NT2/D1 (cell line): Measurements from ENCODE around the gene LRRC23.
"Not testable (repeated sequence)": the region's sequence is repeated elsewhere in the genome, so short reads cannot be mapped to it uniquely, and the experiment has no call there.

Experiments
- DNase-seq: peaks from one replicate; pipeline ENCODE4 v3.0.0-alpha.2; 2011; ENCODE audit warnings: low read depth, low spot score
- H3K27me3 ChIP-seq: 2 replicates; pipeline ENCODE4 v1.6.0; 2011; ENCODE audit warnings: mild to moderate bottlenecking; ENCODE audit not compliant: insufficient read length, insufficient read depth
- H3K36me3 ChIP-seq: 2 replicates; pipeline ENCODE4 v1.6.1; 2011; ENCODE audit warnings: mild to moderate bottlenecking, low read length, mixed read lengths; ENCODE audit not compliant: insufficient read depth, insufficient read length
- H3K4me1 ChIP-seq: 2 replicates; pipeline ENCODE4 v1.5.1; 2011; ENCODE audit not compliant: insufficient read depth, insufficient read length
- H3K4me3 ChIP-seq: 2 replicates; pipeline ENCODE4 v1.5.1; 2011; ENCODE audit warnings: low read depth; ENCODE audit not compliant: insufficient read length
- H3K9ac ChIP-seq: 2 replicates; pipeline ENCODE4 v1.6.0; 2011; ENCODE audit warnings: low read depth; ENCODE audit not compliant: insufficient read length
- H3K9me3 ChIP-seq: 2 replicates; pipeline ENCODE4 v1.5.1; 2011; ENCODE audit warnings: mild to moderate bottlenecking, low read length; ENCODE audit not compliant: insufficient read depth
- SUZ12 ChIP-seq: IDR thresholded peaks from 2 replicates; pipeline ENCODE4 v1.6.1; 2011; ENCODE audit not compliant: insufficient read length, insufficient read depth; ENCODE audit errors: extremely low read depth
- YY1 ChIP-seq: IDR thresholded peaks from 2 replicates; pipeline ENCODE4 v1.6.1; 2011; ENCODE audit not compliant: insufficient read length, insufficient read depth
- ZNF274 ChIP-seq: IDR thresholded peaks from 2 replicates; pipeline ENCODE4 v1.6.1; 2011; ENCODE audit warnings: mild to moderate bottlenecking, low read depth, low read length

The LRRC23 gene

DNA sequence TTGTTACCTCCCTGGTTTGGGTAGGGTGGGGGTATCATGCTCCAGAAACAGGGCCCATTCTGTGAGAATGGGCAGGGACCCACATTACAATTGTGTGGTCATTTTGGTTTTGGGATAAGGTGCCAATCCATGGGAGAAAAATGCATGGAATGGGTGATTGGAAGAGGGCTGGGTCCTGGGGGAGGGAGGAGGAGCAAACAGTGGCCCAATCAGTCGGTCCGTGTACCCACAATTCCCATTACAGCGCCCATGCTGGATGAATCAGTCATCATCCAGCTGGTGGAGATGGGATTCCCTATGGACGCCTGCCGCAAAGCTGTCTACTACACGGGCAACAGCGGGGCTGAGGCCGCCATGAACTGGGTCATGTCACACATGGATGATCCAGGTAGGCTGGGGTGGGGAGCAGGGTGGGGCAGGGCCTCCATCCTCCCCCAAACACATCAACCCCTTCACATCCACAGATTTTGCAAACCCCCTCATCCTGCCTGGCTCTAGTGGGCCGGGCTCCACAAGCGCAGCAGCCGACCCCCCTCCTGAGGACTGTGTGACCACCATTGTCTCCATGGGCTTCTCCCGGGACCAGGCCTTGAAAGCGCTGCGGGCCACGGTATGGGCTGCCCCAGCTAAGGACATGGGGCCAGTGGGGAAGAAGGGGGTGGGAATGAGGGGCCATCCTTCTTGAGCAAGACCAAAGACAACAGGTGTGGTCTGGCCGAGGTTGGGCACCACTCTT lies 40.9 kb upstream of the LRRC23 start:
- Histone ChIP-seq H3K4me3 (no peak overlapping the region), H3K9ac (no peak overlapping the region), H3K27me3 (no peaks in the 10 kb centered on the region), H3K36me3 (peaks cover 84% of the 10 kb centered on the region), H3K9me3 (no peaks in the 10 kb centered on the region), H3K4me1 (peaks cover 12% of the 10 kb centered on the region)
- TF ChIP-seq SUZ12 (no peak), ZNF274 (no peak), YY1 (no peak)
- DNase-seq: no peak

DNA sequence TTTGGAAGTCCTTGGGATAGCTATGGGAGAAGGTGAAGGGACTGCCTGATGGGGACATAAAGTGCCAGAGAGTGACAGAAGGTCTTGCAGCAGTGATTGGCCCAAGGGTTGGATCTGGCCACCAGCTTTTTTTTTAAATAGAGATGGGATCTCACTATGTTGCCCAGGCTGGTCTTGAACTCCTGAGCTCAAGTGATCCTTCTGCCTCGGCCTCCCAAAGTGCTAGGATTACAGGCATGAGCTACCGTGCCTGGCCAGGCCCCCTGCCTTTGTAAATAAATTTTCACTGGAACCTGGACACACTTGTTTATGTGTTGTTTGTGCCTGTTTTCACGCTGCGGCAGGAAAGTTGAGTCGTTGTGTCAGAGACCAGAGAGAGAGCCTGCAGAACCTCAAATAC lies 39.3 kb upstream of the LRRC23 start:
- Histone ChIP-seq H3K36me3 (peaks cover 86% of the 10 kb centered on the region), H3K4me1 (peaks cover 25% of the 10 kb centered on the region)
- H3K9me3 ChIP-seq, DNase-seq, H3K27me3 ChIP-seq, H3K4me3 ChIP-seq, H3K9ac ChIP-seq: not testable (repeated sequence)

DNA sequence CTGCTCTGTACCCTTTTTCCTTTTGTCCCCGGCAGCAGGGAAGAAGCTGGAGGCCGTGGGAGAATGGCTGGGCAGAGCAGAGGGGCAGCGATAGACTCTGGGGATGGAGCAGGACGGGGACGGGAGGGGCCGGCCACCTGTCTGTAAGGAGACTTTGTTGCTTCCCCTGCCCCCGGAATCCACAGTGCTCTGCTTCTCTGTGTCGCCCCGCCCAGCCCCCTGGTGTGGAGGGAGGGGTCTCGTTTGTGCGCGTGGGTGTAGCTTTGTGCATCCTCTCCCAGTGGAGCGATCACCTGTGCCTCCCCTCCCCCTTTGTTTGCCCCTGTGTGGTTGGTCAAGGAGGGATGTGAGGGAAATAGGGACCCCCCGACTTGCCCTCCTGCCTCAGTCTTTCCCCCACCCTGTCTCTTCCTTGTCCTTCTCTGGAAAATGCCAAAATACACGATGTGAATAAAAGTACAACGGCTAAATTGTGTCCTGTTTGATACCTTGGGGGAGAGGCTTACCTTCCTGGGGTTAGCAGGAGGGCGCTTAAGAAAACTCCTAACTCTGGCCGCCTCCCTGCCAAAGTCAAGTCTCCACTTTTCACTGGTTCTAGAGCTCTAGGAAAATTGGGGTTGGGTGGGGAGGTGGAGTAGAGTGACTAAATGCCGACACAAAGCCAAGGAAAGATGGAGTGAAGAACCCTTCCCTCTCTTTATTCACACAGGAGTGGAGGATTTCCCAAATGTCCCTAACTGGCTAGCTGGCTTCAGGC lies 38.3 kb upstream of the LRRC23 start:
- Histone ChIP-seq H3K36me3 (peaks cover 86% of the 10 kb centered on the region), H3K27me3 (no peaks in the 10 kb centered on the region), H3K9me3 (no peaks in the 10 kb centered on the region), H3K4me3 (peak overlapping the region; percentile 35), H3K4me1 (peaks cover 31% of the 10 kb centered on the region), H3K9ac (peak overlapping the region; percentile 67)
- TF ChIP-seq SUZ12 (no peak), ZNF274 (no peak), YY1 (no peak)
- DNase-seq: no peak

DNA sequence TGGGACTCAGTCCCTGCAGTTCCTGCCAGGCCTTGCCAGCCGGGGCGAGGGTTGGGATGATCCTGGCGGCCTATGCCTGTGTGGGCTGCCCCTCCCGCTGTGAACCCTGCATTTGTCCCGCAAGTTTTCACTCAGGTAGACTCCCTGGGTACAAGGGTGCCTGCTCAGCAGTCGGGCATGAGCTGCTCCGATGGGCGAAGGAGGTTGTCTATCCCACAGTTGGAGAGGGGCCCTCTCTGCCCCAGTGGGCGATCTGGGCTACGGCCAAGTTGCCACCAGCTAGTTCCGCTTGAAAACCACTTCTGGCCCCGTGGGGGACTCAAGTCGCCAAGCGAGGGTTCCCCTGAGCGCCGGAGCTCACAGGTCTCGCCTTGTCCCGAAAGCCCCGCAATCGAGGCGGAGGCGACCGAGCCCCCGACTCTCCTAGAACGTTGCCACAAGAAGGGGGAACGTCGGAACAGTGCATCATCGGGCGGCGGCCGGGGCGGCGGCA lies 37.7 kb upstream of the LRRC23 start:
- peaks cover 37% of the 10 kb centered on the region for H3K4me1 ChIP-seq
- H3K9ac ChIP-seq: peak overlapping the region; percentile 67
- no peak for TF ChIP-seq YY1
- no peak for TF ChIP-seq ZNF274
- H3K27me3 ChIP-seq: no peaks in the 10 kb centered on the region
- DNase-seq: no peak
- H3K4me3 ChIP-seq: peak overlapping the region; percentile 35
- H3K36me3 ChIP-seq: peaks cover 86% of the 10 kb centered on the region
- no peaks in the 10 kb centered on the region for H3K9me3 ChIP-seq

DNA sequence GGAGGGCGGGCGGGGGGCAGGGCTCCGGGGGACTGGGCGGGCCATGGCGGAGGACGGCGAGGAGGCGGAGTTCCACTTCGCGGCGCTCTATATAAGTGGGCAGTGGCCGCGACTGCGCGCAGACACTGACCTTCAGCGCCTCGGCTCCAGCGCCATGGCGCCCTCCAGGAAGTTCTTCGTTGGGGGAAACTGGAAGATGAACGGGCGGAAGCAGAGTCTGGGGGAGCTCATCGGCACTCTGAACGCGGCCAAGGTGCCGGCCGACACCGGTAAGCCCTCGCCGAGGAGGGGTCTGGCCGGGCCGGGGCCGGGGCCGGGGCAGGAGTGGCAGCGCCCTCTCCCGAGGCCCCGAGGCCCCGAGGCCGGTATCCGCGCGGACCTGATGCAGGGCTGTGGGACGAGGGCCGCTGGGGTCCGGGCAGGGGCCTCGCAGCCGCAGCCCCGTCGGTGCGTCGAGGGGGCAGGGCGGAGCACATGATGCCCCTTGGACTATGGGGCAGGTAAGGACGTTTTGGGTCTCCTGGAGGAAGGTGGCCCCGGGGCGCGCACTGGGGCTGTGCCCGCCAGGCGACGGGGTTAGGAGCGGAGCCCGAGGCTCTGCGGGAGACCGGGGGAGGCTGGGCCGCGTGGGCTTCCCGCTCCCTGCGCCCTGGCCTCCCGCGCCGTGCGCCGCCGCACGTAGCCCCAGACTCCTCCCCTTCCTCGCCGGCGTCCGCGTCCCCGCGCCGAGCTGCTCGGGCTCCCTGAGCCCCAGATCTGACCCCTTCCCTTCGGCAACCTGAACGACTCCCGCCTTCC lies 37.0 kb upstream of the LRRC23 start, which contains the start of gene TPI1:
TPI1 (plus strand) TSS at position 119 of the 798 bp plus-strand sequence; CDS start at position 155, 36 bp downstream.
- Histone ChIP-seq H3K9me3 (no peaks in the 10 kb centered on the region), H3K9ac (peak within 1 kb of the TSS; percentile 97), H3K4me1 (peaks cover 38% of the 10 kb centered on the region), H3K36me3 (peaks cover 83% of the 10 kb centered on the region), H3K4me3 (peak within 1 kb of the TSS; percentile 97), H3K27me3 (no peaks in the 10 kb centered on the region)
- DNase-seq: peak; percentile 81
- TF ChIP-seq YY1: peak; percentile 37
- TF ChIP-seq SUZ12: no peak
- TF ChIP-seq ZNF274: no peak

DNA sequence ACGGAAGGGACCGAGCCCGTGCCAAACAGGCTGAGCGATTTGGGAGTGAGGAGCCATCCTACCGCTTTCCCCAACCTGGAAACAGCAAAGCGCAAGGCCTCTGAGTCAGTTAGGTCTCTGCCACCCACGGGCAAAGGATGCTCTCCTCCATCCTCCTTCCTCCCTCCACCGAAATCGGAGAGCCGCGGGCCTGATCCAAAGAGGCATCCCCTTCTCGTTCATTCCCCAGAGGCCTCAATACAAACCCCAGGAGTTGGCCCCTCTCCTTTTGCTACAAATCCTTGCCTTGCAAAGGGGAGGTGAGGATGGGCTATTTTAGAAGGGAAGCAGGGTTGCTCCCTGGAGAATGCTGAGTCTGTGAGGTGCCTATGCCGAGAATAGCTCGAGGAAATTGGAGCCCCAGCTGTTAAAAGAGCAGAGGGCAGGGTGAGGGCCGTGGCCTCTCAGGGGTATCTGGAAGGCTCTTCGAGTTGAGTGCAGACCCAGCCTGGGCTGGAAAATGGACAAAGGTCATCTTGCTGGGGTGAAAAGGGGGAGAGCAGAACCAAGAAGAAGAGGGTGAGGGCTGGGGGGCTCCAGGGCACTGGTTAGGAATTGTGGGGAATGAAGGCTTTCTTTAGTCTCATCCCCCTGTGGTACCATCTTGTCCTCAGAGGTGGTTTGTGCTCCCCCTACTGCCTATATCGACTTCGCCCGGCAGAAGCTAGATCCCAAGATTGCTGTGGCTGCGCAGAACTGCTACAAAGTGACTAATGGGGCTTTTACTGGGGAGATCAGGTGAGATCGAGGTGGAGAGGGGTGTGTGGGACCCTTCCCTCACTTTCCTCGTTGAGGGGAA lies 36.2 kb upstream of the LRRC23 start:
- peaks cover 74% of the 10 kb centered on the region for H3K36me3 ChIP-seq

More for the DNA sequence above, 36.2 kb upstream of the LRRC23 start:
- Histone ChIP-seq H3K9me3 (no peaks in the 10 kb centered on the region), H3K27me3 (no peaks in the 10 kb centered on the region), H3K9ac (peak overlapping the region; percentile 97), H3K4me1 (peaks cover 38% of the 10 kb centered on the region), H3K4me3 (peak overlapping the region; percentile 97)
- no peak for TF ChIP-seq YY1
- TF ChIP-seq ZNF274: no peak
- no peak for TF ChIP-seq SUZ12
- no peak for DNase-seq
